ENCODE data around the gene GZMM. TPM values are rescaled to one million over a fixed set of nuclear protein-coding genes. Genes with fewer than 3 reads are reported as not detected.
"Not testable (repeated sequence)": the region's sequence is repeated elsewhere in the genome, so short reads cannot be mapped to it uniquely, and the experiment has no call there.

GZMM gene
- total RNA-seq, 2 experiments from 2014 or later = 52.7 to 58.5 TPM

DNA sequence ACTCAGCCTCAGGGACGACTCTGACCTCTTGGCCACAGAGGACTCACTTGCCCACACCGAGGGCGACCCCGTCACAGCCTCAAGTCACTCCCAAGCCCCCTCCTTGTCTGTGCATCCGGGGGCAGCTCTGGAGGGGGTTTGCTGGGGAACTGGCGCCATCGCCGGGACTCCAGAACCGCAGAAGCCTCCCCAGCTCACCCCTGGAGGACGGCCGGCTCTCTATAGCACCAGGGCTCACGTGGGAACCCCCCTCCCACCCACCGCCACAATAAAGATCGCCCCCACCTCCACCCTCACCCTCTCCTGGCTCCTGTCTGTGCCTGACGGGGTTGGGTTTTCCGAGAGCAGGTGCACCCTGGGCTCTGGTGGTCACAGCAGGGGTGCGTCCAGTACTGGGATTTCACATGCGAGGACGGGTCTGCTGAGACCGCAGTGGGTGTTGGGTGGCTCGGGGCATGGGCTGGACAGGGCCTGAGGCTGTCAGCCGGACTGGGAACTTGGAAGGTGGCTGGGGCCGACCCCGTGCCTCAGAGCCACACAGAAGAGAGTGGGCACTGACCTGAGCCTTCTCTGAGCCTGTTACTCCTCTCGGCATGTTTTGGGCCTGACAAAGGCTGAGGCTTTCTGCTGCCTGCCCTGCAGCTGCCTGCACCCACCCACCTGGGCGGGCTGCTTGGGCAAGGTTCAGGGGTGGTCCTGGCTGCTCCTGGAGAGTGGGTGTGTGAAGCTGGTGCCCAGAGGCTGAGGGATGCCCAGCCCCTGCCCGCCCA lies 39.5 kb downstream of the GZMM start:
- Mint-ChIP-seq H3K27me3 (peaks cover 5% of the 10 kb centered on the region), H3K36me3 (ENCODE audit: low read depth) (peaks cover 7% of the 10 kb centered on the region), H3K4me3 (no peak overlapping the region), H3K27ac (no peak overlapping the region), H3K9me3 (no peaks in the 10 kb centered on the region), H3K4me1 (ENCODE audit: low read depth) (peaks cover 4% of the 10 kb centered on the region)
- DNase-seq (no peak), ATAC-seq (no peak)
- TF ChIP-seq, protein P1, sequence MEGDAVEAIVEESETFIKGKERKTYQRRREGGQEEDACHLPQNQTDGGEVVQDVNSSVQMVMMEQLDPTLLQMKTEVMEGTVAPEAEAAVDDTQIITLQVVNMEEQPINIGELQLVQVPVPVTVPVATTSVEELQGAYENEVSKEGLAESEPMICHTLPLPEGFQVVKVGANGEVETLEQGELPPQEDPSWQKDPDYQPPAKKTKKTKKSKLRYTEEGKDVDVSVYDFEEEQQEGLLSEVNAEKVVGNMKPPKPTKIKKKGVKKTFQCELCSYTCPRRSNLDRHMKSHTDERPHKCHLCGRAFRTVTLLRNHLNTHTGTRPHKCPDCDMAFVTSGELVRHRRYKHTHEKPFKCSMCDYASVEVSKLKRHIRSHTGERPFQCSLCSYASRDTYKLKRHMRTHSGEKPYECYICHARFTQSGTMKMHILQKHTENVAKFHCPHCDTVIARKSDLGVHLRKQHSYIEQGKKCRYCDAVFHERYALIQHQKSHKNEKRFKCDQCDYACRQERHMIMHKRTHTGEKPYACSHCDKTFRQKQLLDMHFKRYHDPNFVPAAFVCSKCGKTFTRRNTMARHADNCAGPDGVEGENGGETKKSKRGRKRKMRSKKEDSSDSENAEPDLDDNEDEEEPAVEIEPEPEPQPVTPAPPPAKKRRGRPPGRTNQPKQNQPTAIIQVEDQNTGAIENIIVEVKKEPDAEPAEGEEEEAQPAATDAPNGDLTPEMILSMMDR (IDR thresholded peaks at IDR 0.05) = no peak
- CTCF ChIA-PET = interaction anchor here (0.6 to 3.1 kb wide), 13 partner anchors 7 to 156 kb away, joined by 3 to 12 read pairs (median 4); partner anchors contain the start of genes BSG, CDC34 and POLRMT
- POLR2A ChIA-PET = interaction anchor here (0.7 to 2.1 kb wide), 3 partner anchors 9 to 45 kb away, joined by 3 to 7 read pairs (median 3); partner anchors contain the start of gene BSG
- intact Hi-C loops (cut with micrococcal nuclease) = loop anchor here (10.0 kb wide), 1 partner anchor 151 kb away; no protein-coding TSS in a partner anchor

GRCh38 chr19:583968-584239 lies 40.1 kb downstream of the GZMM start:
- H3K27ac Mint-ChIP-seq = no peak overlapping the region
- ChIA-PET POLR2A (interaction anchor here (0.9 to 2.1 kb wide), 2 partner anchors 9 to 11 kb away, joined by 3 to 7 read pairs; partner anchors contain the start of gene BSG), CTCF (interaction anchor here (0.6 to 3.1 kb wide), 17 partner anchors 8 to 385 kb away, joined by 3 to 12 read pairs (median 4); partner anchors contain the start of genes BSG, CDC34 and POLRMT)
- ATAC-seq (no peak), DNase-seq (no peak)
- H3K9me3 Mint-ChIP-seq = no peaks in the 10 kb centered on the region
- peaks cover 7% of the 10 kb centered on the region for H3K36me3 Mint-ChIP-seq (ENCODE audit: low read depth)
- TF ChIP-seq, protein P1 (IDR thresholded peaks at IDR 0.05) = no peak
- peaks cover 7% of the 10 kb centered on the region for H3K27me3 Mint-ChIP-seq
- peaks cover 3% of the 10 kb centered on the region for H3K4me1 Mint-ChIP-seq (ENCODE audit: low read depth)
- H3K4me3 Mint-ChIP-seq = no peak overlapping the region
- intact Hi-C loops (cut with micrococcal nuclease) = loop anchor here (10.0 kb wide), 1 partner anchor 151 kb away; no protein-coding TSS in a partner anchor

DNA sequence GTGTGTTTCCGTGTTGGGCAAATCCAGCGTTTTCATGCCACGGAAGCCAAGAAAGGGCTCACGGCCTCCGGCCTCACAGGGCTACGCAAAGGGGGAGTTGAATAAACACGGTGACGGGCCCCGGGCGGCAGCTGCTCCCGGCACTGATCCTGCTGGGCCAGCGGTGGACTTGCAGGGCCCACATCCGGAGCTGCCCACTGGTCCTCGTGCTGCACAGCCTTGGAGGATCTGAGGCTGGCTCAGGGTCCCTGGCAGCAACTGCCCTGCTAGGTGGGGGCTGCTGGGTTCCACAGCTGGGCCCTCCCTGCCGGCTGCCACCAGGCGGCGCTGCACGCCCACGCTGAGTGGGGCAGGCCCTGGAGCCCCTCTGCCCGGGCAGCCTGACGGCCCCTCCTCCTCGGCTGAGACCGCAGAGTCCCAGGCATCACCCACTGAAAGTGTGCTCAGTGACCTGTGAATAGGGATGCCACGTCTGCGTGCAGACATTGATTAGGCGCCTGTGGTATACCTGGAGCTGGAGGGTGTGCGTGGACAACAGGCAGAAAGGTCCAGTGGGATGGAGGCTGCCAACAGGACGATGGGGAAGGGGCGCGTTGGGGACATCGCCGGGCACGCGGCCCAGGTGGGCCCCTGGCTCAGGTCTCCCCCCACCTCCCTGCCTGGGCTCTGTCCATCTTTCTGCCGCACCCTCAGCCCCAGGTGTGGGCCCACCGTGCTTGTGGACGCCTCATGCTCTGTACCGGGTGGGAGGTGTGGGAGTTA lies 40.6 kb downstream of the GZMM start:
- H3K27ac Mint-ChIP-seq = no peak overlapping the region
- intact Hi-C loops (cut with micrococcal nuclease) = loop anchor here (10.0 kb wide), 1 partner anchor 150 kb away; no protein-coding TSS in a partner anchor
- DNase-seq (peak; percentile 69), ATAC-seq (peak; percentile 69)
- H3K36me3 Mint-ChIP-seq (ENCODE audit: low read depth) = peaks cover 7% of the 10 kb centered on the region
- peaks cover 10% of the 10 kb centered on the region for H3K27me3 Mint-ChIP-seq
- ChIA-PET POLR2A (interaction anchor here (0.9 to 2.1 kb wide), 2 partner anchors 10 to 12 kb away, joined by 3 to 7 read pairs; partner anchors contain the start of gene BSG), CTCF (interaction anchor here (0.6 to 3.1 kb wide), 19 partner anchors 8 to 385 kb away, joined by 3 to 12 read pairs (median 4); partner anchors contain the start of genes BSG, CDC34 and POLRMT)
- TF ChIP-seq, protein P1 (IDR thresholded peaks at IDR 0.05) = peak; percentile 98
- H3K4me3 Mint-ChIP-seq = no peak overlapping the region
- H3K4me1 Mint-ChIP-seq (ENCODE audit: low read depth) = peaks cover 5% of the 10 kb centered on the region
- no peaks in the 10 kb centered on the region for H3K9me3 Mint-ChIP-seq

- POLR2A ChIA-PET = interaction anchor here (0.6 to 1.8 kb wide), 2 partner anchors 10 to 24 kb away, joined by 3 to 8 read pairs; no protein-coding TSS in a partner anchor
- CTCF ChIA-PET = interaction anchor here (1.0 to 3.1 kb wide), 7 partner anchors 9 to 152 kb away, joined by 3 to 12 read pairs (median 3); no protein-coding TSS in a partner anchor
- not testable (repeated sequence) for H3K27ac Mint-ChIP-seq
Observed at GRCh38 chr19:585146-585545, 41.3 kb downstream of the GZMM start.

DNA sequence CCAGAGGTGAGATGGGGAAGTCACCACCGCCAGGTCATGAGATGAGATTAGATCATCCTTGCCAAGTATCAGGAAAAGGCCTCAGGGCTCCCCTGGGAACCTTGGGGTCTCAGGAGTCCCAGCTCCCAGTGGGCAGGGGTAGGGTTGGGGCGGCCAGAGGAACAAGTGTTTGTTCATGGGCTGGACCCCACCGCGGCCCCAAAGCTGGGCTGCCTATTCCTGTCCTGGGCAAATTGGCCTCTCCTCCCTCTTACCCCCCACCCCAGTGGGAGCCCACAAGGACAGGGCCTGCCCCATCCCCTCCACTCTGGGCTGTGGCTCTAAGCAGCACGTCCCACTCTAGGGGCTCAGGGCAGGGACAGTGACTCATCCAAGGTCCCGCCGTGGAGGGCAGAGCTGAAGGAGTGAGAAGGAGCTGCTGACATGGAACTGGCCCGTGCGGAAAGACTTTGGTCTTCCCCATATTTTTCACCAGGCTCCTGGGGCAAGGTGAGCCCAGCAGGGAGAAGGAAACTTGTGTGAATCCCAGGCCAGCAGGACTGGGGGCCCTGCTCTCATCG lies 41.8 kb downstream of the GZMM start:
- ChIA-PET POLR2A (interaction anchor here (0.6 to 1.8 kb wide), 2 partner anchors 11 to 24 kb away, joined by 3 to 8 read pairs; no protein-coding TSS in a partner anchor), CTCF (interaction anchor here (1.0 to 3.1 kb wide), 5 partner anchors 9 to 152 kb away, joined by 3 to 12 read pairs (median 3); no protein-coding TSS in a partner anchor)
- H3K9me3 Mint-ChIP-seq = no peaks in the 10 kb centered on the region
- DNase-seq (no peak), ATAC-seq (no peak)
- H3K27ac Mint-ChIP-seq = no peak overlapping the region
- no peak overlapping the region for H3K4me3 Mint-ChIP-seq
- H3K4me1 Mint-ChIP-seq (ENCODE audit: low read depth) = peaks cover 5% of the 10 kb centered on the region
- H3K27me3 Mint-ChIP-seq = peaks cover 11% of the 10 kb centered on the region
- H3K36me3 Mint-ChIP-seq (ENCODE audit: low read depth) = peaks cover 7% of the 10 kb centered on the region
- intact Hi-C loops (cut with micrococcal nuclease) = loop anchor here (10.0 kb wide), 1 partner anchor 149 kb away; no protein-coding TSS in a partner anchor
- TF ChIP-seq, protein P1 (IDR thresholded peaks at IDR 0.05) = no peak

More at GRCh38 chr19:585146-585545, 41.3 kb downstream of the GZMM start:
- not testable (repeated sequence) for H3K27me3 Mint-ChIP-seq; H3K36me3 Mint-ChIP-seq (ENCODE audit: low read depth); H3K4me1 Mint-ChIP-seq (ENCODE audit: low read depth); H3K9me3 Mint-ChIP-seq; H3K4me3 Mint-ChIP-seq; ATAC-seq; DNase-seq
- intact Hi-C loops (cut with micrococcal nuclease) = loop anchor here (10.0 kb wide), 1 partner anchor 150 kb away; no protein-coding TSS in a partner anchor
